GM12892 (cell line): ENCODE results near the gene RCL1.

Source experiments
- POLR2A ChIP-seq: IDR thresholded peaks from 2 replicates; pipeline ENCODE4 v1.6.1; 2011; ENCODE audit warnings: low read depth, low read length, control low read depth
- POLR2AphosphoS5 ChIP-seq: IDR thresholded peaks from 2 replicates; pipeline ENCODE4 v1.6.1; 2011; ENCODE audit warnings: low read depth, low read length, control low read depth

- TF ChIP-seq POLR2A: no peak
- no peak for TF ChIP-seq POLR2AphosphoS5
Observed at GRCh38 chr9:4769321-4770080, 23.2 kb upstream of the RCL1 start.
